ENCODE measurements around the gene ANKRD27. TPM values are rescaled to one million over a fixed set of nuclear protein-coding genes. Genes with fewer than 3 reads are reported as not detected.
"Not testable (repeated sequence)": the region's sequence is repeated elsewhere in the genome, so short reads cannot be mapped to it uniquely, and the experiment has no call there.

ANKRD27 gene
- total RNA-seq, 1 donor from 2014 or later, result 20.8 TPM

DNA sequence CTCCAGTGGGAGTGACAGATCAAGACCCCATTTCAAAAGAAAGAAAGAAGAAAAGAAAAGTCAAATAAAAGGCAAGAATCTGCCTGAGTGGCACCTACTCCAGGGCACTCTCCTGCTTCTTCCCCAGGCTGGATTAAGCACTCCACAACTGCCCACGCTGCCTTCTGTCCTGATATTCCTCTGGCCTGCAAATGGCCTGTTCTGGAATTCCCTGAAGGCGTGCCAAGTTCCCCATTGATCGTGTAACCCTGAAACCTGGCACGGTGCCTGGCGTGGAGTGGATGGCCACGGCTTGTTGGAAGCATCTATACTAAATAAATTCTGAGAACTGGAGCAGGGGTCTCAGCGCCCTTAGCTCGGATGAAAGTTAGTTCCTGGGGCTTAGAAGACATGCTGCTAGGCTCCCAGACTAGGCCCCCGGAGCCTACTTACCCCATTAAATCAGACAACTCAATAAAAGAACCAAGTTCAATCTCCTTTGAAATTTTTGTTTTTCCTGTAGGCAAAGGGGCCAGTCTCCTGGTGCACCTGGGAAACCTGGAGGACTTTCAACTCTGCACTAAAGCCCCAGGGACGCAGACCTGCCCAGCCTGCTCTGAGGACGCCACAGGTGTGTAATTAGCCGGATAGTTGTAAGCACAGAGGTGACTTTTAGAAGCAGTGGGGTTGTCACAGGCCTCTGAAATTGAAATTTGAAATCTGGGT, 21.9 kb downstream of the ANKRD27 start:
- no peaks in the 10 kb centered on the region for H3K36me3 ChIP-seq (ENCODE audit: insufficient read depth, low read length)
- no peak overlapping the region for H2AFZ ChIP-seq (ENCODE audit: low read depth, low read length)
- H3K4me3 Mint-ChIP-seq (ENCODE audit: unreplicated experiment), result no peak overlapping the region
- no peak for FAIRE-seq
- H3K79me2 ChIP-seq (ENCODE audit: insufficient read depth, low read length), result no peaks in the 10 kb centered on the region
- peaks cover 8% of the 10 kb centered on the region for H3K36me3 Mint-ChIP-seq (ENCODE audit: low read depth, unreplicated experiment)
- H3K4me1 Mint-ChIP-seq (ENCODE audit: low read depth, unreplicated experiment), result no peaks in the 10 kb centered on the region
- peak; percentile 68 for DNase-seq (ENCODE audit: low read depth)
- peaks cover 25% of the 10 kb centered on the region for H4K20me1 ChIP-seq (ENCODE audit: insufficient read depth, low read length)
- H3K9ac ChIP-seq (ENCODE audit: low read length), result no peak overlapping the region
- no peak overlapping the region for H3K4me3 ChIP-seq (ENCODE audit: insufficient read depth, low read depth, low read length)
- no peaks in the 10 kb centered on the region for H3K9me3 Mint-ChIP-seq (ENCODE audit: unreplicated experiment)
- TF ChIP-seq, protein P1, sequence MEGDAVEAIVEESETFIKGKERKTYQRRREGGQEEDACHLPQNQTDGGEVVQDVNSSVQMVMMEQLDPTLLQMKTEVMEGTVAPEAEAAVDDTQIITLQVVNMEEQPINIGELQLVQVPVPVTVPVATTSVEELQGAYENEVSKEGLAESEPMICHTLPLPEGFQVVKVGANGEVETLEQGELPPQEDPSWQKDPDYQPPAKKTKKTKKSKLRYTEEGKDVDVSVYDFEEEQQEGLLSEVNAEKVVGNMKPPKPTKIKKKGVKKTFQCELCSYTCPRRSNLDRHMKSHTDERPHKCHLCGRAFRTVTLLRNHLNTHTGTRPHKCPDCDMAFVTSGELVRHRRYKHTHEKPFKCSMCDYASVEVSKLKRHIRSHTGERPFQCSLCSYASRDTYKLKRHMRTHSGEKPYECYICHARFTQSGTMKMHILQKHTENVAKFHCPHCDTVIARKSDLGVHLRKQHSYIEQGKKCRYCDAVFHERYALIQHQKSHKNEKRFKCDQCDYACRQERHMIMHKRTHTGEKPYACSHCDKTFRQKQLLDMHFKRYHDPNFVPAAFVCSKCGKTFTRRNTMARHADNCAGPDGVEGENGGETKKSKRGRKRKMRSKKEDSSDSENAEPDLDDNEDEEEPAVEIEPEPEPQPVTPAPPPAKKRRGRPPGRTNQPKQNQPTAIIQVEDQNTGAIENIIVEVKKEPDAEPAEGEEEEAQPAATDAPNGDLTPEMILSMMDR (IDR thresholded peaks at IDR 0.05; ENCODE audit: insufficient read depth, low read depth, low read length), result no peak
- TF ChIP-seq EZH2 (IDR thresholded peaks at IDR 0.05; ENCODE audit: insufficient read depth, low read length), result no peak
- no peak overlapping the region for H3K27ac ChIP-seq (ENCODE audit: low read depth, low read length)
- H3K27me3 Mint-ChIP-seq (ENCODE audit: low read depth, unreplicated experiment), result no peaks in the 10 kb centered on the region
- no peaks in the 10 kb centered on the region for H3K9me3 ChIP-seq (ENCODE audit: insufficient read depth, low read depth, low read length)
- H3K27ac Mint-ChIP-seq (ENCODE audit: unreplicated experiment), result no peak overlapping the region
- H3K4me2 ChIP-seq (ENCODE audit: low read length), result peak overlapping the region; percentile 4
- H3K4me1 ChIP-seq (ENCODE audit: insufficient read depth, low read length), result peaks cover 2% of the 10 kb centered on the region
- no peaks in the 10 kb centered on the region for H3K27me3 ChIP-seq (ENCODE audit: insufficient read depth, low read length)

DNA sequence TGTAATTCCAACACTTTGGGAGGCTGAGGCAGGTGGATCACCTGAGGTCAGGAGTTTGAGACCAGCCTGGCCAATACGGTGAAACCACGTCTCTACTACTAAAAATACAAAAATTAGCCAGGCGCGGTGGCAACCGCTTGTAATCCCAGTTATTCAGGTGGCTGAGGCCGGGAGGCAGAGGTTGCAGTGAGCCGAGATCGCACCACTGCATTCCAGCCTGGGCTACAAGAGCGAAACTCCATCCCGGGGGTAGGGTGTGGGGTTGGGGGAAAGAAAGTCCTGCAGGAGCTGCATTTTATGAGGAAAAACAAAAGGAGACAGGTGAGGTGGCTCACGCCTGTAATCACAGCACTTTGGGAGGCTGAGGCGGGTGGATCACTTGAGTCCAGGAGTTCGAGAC, 22.6 kb downstream of the ANKRD27 start:
- H3K4me1 ChIP-seq (ENCODE audit: insufficient read depth, low read length); FAIRE-seq: not testable (repeated sequence)

DNA sequence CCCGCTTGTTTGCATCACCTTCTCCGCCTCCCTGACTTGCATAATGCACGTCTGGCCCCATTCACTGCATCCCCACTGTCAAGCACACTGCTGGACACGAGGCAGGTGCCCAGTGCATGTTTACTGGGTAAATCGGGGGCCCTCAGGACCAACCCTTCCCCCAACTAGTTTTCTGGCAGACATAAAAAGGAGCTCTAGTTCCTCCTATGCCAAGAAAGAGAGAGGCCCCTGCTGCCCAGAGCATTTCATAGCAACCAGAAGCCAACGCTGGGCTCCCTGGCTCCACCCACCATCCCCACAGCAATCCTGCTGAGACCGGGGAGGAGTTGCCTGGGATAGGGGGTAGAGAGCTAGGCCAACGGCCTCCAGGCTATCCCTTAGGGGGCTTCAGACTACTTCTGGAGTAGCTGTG, 23.2 kb downstream of the ANKRD27 start:
- H3K27ac ChIP-seq (ENCODE audit: low read depth, low read length), result no peak overlapping the region
- no peak overlapping the region for H3K4me3 ChIP-seq (ENCODE audit: insufficient read depth, low read depth, low read length)
- peaks cover 25% of the 10 kb centered on the region for H4K20me1 ChIP-seq (ENCODE audit: insufficient read depth, low read length)
- H3K27ac Mint-ChIP-seq (ENCODE audit: unreplicated experiment), result no peak overlapping the region
- H3K36me3 Mint-ChIP-seq (ENCODE audit: low read depth, unreplicated experiment), result peaks cover 8% of the 10 kb centered on the region
- FAIRE-seq (no peak), DNase-seq (ENCODE audit: low read depth) (no peak)
- H3K79me2 ChIP-seq (ENCODE audit: insufficient read depth, low read length), result no peaks in the 10 kb centered on the region
- no peak overlapping the region for H3K4me2 ChIP-seq (ENCODE audit: low read length)
- no peaks in the 10 kb centered on the region for H3K4me1 Mint-ChIP-seq (ENCODE audit: low read depth, unreplicated experiment)
- H3K9me3 ChIP-seq (ENCODE audit: insufficient read depth, low read depth, low read length), result no peaks in the 10 kb centered on the region
- peaks cover 2% of the 10 kb centered on the region for H3K4me1 ChIP-seq (ENCODE audit: insufficient read depth, low read length)
- no peaks in the 10 kb centered on the region for H3K27me3 ChIP-seq (ENCODE audit: insufficient read depth, low read length)
- no peaks in the 10 kb centered on the region for H3K27me3 Mint-ChIP-seq (ENCODE audit: low read depth, unreplicated experiment)
- no peak overlapping the region for H3K9ac ChIP-seq (ENCODE audit: low read length)
- H2AFZ ChIP-seq (ENCODE audit: low read depth, low read length), result no peak overlapping the region
- H3K4me3 Mint-ChIP-seq (ENCODE audit: unreplicated experiment), result no peak overlapping the region
- TF ChIP-seq, protein P1 (IDR thresholded peaks at IDR 0.05; ENCODE audit: insufficient read depth, low read depth, low read length), result no peak
- TF ChIP-seq EZH2 (IDR thresholded peaks at IDR 0.05; ENCODE audit: insufficient read depth, low read length), result no peak
- H3K36me3 ChIP-seq (ENCODE audit: insufficient read depth, low read length), result peaks cover 3% of the 10 kb centered on the region
- no peaks in the 10 kb centered on the region for H3K9me3 Mint-ChIP-seq (ENCODE audit: unreplicated experiment)

More for the DNA sequence above, 22.6 kb downstream of the ANKRD27 start:
- not testable (repeated sequence) for H3K9me3 ChIP-seq (ENCODE audit: insufficient read depth, low read depth, low read length); H3K4me2 ChIP-seq (ENCODE audit: low read length); H3K27me3 ChIP-seq (ENCODE audit: insufficient read depth, low read length); H3K36me3 Mint-ChIP-seq (ENCODE audit: low read depth, unreplicated experiment); H3K27me3 Mint-ChIP-seq (ENCODE audit: low read depth, unreplicated experiment); H3K4me3 Mint-ChIP-seq (ENCODE audit: unreplicated experiment); H3K9ac ChIP-seq (ENCODE audit: low read length); H3K36me3 ChIP-seq (ENCODE audit: insufficient read depth, low read length); H3K27ac Mint-ChIP-seq (ENCODE audit: unreplicated experiment); H3K9me3 Mint-ChIP-seq (ENCODE audit: unreplicated experiment); H2AFZ ChIP-seq (ENCODE audit: low read depth, low read length); DNase-seq (ENCODE audit: low read depth); H3K27ac ChIP-seq (ENCODE audit: low read depth, low read length); H3K79me2 ChIP-seq (ENCODE audit: insufficient read depth, low read length); H3K4me3 ChIP-seq (ENCODE audit: insufficient read depth, low read depth, low read length); H3K4me1 Mint-ChIP-seq (ENCODE audit: low read depth, unreplicated experiment)
- peaks cover 25% of the 10 kb centered on the region for H4K20me1 ChIP-seq (ENCODE audit: insufficient read depth, low read length)

Data from astrocyte (in vitro differentiated cells and primary cell).